ENCODE measurements around the gene GADD45B.
"Not testable (repeated sequence)": the region's sequence is repeated elsewhere in the genome, so short reads cannot be mapped to it uniquely, and the experiment has no call there.

The GADD45B gene

GRCh38 chr19:2490659-2491058 lies 14.7 kb downstream of the GADD45B start:
- DNase-seq, result no peak

- DNase-seq, result peak; percentile 85
Measured at GRCh38 chr19:2491130-2491801, 15.3 kb downstream of the GADD45B start.

GRCh38 chr19:2492870-2493269 lies 16.9 kb downstream of the GADD45B start:
- no peak for DNase-seq

GRCh38 chr19:2493448-2493847 lies 17.5 kb downstream of the GADD45B start:
- not testable (repeated sequence) for DNase-seq

- no peak for DNase-seq
Measured at GRCh38 chr19:2494084-2494446, 18.1 kb downstream of the GADD45B start.

GRCh38 chr19:2494447-2495129 lies 18.7 kb downstream of the GADD45B start:
- DNase-seq, result peak; percentile 47

GRCh38 chr19:2495130-2495641 lies 19.3 kb downstream of the GADD45B start:
- peak; percentile 8 for DNase-seq

GRCh38 chr19:2495651-2496316 lies 19.9 kb downstream of the GADD45B start:
- DNase-seq, result no peak

GRCh38 chr19:2497186-2497585 lies 21.3 kb downstream of the GADD45B start:
- DNase-seq, result no peak

GRCh38 chr19:2500156-2500555 lies 24.2 kb downstream of the GADD45B start:
- DNase-seq, result no peak

- no peak for DNase-seq
Measured at GRCh38 chr19:2500841-2501261, 24.9 kb downstream of the GADD45B start.

GRCh38 chr19:2503521-2504109 lies 27.7 kb downstream of the GADD45B start:
- no peak for DNase-seq

- DNase-seq, result not testable (repeated sequence)
Measured at GRCh38 chr19:2506656-2507055, 30.7 kb downstream of the GADD45B start.

GRCh38 chr19:2507109-2507508 lies 31.2 kb downstream of the GADD45B start:
- DNase-seq, result peak; percentile 79

- DNase-seq, result no peak
Measured at GRCh38 chr19:2509096-2509495, 33.2 kb downstream of the GADD45B start.

- no peak for DNase-seq
Measured at GRCh38 chr19:2511570-2511969, 35.6 kb downstream of the GADD45B start.

- no peak for DNase-seq
Measured at GRCh38 chr19:2511991-2512390, 36.1 kb downstream of the GADD45B start.

- DNase-seq, result peak; percentile 17
Measured at GRCh38 chr19:2512523-2513431, 36.9 kb downstream of the GADD45B start.

GRCh38 chr19:2514981-2515518 lies 39.1 kb downstream of the GADD45B start:
- no peak for DNase-seq

- DNase-seq, result no peak
Measured at GRCh38 chr19:2516727-2517126, 40.8 kb downstream of the GADD45B start.

- no peak for DNase-seq
Measured at GRCh38 chr19:2517881-2518601, 42.1 kb downstream of the GADD45B start.

All from DMS79 treated with DMSO at 0.1 percent for 48 hours (cell line).